Neural progenitor cell (in vitro differentiated cells): ENCODE results near the gene ZNF575. TPM values are rescaled to one million over a fixed set of nuclear protein-coding genes. Genes with fewer than 3 reads are reported as not detected.

ENCODE experiments used
- DNase-seq: peaks from one replicate; pipeline ENCODE4 v3.0.0-alpha.2; 2016; ENCODE audit warnings: low spot score
- H2AFZ ChIP-seq: fragments of 200-600 bp; sonication (generic); replicated peaks from 2 replicates; pipeline ENCODE4 v1.6.1; 2016; ENCODE audit warnings: antibody characterized with exemption
- H3F3A ChIP-seq: fragments of 200-600 bp; sonication (generic); 2 replicates; pipeline ENCODE4 v1.6.1; 2016; ENCODE audit warnings: antibody characterized with exemption, low read depth
- H3K27ac ChIP-seq: fragments of 200-600 bp; sonication (generic); 2 replicates; pipeline ENCODE4 v1.5.1; 2016; ENCODE audit warnings: mild to moderate bottlenecking
- H3K27me3 ChIP-seq: fragments of 200-600 bp; sonication (generic); 2 replicates; pipeline ENCODE4 v1.6.1; 2016; ENCODE audit warnings: mild to moderate bottlenecking, moderate library complexity
- H3K36me3 ChIP-seq: fragments of 200-600 bp; sonication (generic); 2 replicates; pipeline ENCODE4 v1.5.1; 2016
- H3K4me1 ChIP-seq: fragments of 200-600 bp; sonication (generic); 2 replicates; pipeline ENCODE4 v1.6.1; 2016; ENCODE audit warnings: mixed run types
- H3K4me2 ChIP-seq: fragments of 200-600 bp; sonication (generic); 2 replicates; pipeline ENCODE4 v1.6.1; 2016
- H3K4me3 ChIP-seq: fragments of 200-600 bp; sonication (generic); 2 replicates; pipeline ENCODE4 v1.5.1; 2016
- H3K79me2 ChIP-seq: fragments of 200-600 bp; sonication (generic); 2 replicates; pipeline ENCODE4 v1.6.1; 2016; ENCODE audit warnings: low read depth
- H3K9ac ChIP-seq: fragments of 200-600 bp; sonication (generic); 2 replicates; pipeline ENCODE4 v1.6.1; 2016
- H3K9me3 ChIP-seq: fragments of 200-600 bp; sonication (generic); 2 replicates; pipeline ENCODE4 v1.5.1; 2016; ENCODE audit warnings: low read depth
- H4K20me1 ChIP-seq: fragments of 200-600 bp; sonication (generic); 2 replicates; pipeline ENCODE4 v1.6.1; 2016; ENCODE audit warnings: low read depth
- H3K27ac Mint-ChIP-seq: 3 replicates; pipeline ENCODE4 v1.8.0; 2021; ENCODE audit warnings: mixed read lengths
- H3K27me3 Mint-ChIP-seq: 2 replicates; pipeline ENCODE4 v1.8.0; 2022; ENCODE audit warnings: low read depth, mild to moderate bottlenecking, inconsistent platforms, moderate library complexity, mixed read lengths; ENCODE audit not compliant: insufficient read depth
- H3K36me3 Mint-ChIP-seq: 3 replicates; pipeline ENCODE4 v1.8.0; 2021; ENCODE audit warnings: mixed read lengths
- H3K4me1 Mint-ChIP-seq: 3 replicates; pipeline ENCODE4 v1.8.0; 2021; ENCODE audit warnings: mixed read lengths
- H3K4me3 Mint-ChIP-seq: 3 replicates; pipeline ENCODE4 v1.8.0; 2021; ENCODE audit warnings: mild to moderate bottlenecking, moderate library complexity, mixed read lengths
- H3K9me3 Mint-ChIP-seq: 3 replicates; pipeline ENCODE4 v1.8.0; 2020; ENCODE audit warnings: mixed read lengths
- EZH2 ChIP-seq: fragments of 200-600 bp; sonication (generic); IDR thresholded peaks from 2 replicates; pipeline ENCODE4 v1.6.1; 2017; ENCODE audit warnings: antibody characterized with exemption, mild to moderate bottlenecking, moderate library complexity
- EZH2phosphoT487 ChIP-seq: fragments of 200-600 bp; sonication (generic); IDR thresholded peaks from 2 replicates; pipeline ENCODE4 v1.6.1; 2017; ENCODE audit warnings: antibody characterized with exemption
- total RNA-seq: library from RNA; depleted of rRNA; stranded (reverse); fragments of >200 nt; gene quantifications from 2 replicates; pipeline ENCODE4 v1.2.3, GENCODE V29; 2015; ENCODE audit warnings: low replicate concordance
- TF ChIP-seq, protein P1 (sequence below): fragments of 200-600 bp; sonication (generic); IDR thresholded peaks from 2 replicates; pipeline ENCODE4 v1.5.1; 2017; ENCODE audit warnings: antibody characterized with exemption, mild to moderate bottlenecking

ZNF575 gene
- total RNA-seq, 1 donor from 2014 or later = not detected

DNA sequence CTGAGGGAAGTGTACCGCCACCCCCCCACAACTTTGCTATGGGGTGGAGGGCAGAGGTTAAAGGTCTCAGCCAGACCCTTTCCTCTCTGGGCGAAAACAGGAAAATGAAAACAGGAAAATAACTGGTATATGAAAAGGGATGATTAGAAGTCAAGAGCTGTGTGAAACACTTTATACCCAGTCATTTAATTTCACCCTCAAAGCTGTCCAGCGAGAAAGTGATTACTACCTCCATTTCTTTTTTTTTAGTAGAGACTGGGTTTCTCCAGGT, 27.9 kb upstream of the ZNF575 start:
- peaks cover 5% of the 10 kb centered on the region for H3K4me1 ChIP-seq
- no peaks in the 10 kb centered on the region for H3K9me3 Mint-ChIP-seq
- no peak overlapping the region for H3K9ac ChIP-seq
- H3K27ac ChIP-seq = no peak overlapping the region
- peak overlapping the region; percentile 72 for H3K4me3 ChIP-seq
- no peaks in the 10 kb centered on the region for H3K9me3 ChIP-seq
- peak overlapping the region; percentile 95 for H2AFZ ChIP-seq
- H3K4me2 ChIP-seq = peak overlapping the region; percentile 98
- no peaks in the 10 kb centered on the region for H4K20me1 ChIP-seq
- H3K27ac Mint-ChIP-seq = no peak overlapping the region
- DNase-seq = no peak
- peaks cover 10% of the 10 kb centered on the region for H3K27me3 Mint-ChIP-seq
- H3K36me3 Mint-ChIP-seq = peaks cover 10% of the 10 kb centered on the region
- H3K4me1 Mint-ChIP-seq = peaks cover 17% of the 10 kb centered on the region
- H3F3A ChIP-seq = peaks cover 22% of the 10 kb centered on the region
- H3K27me3 ChIP-seq = peaks cover 12% of the 10 kb centered on the region
- H3K4me3 Mint-ChIP-seq = peak overlapping the region; percentile 77
- TF ChIP-seq, protein P1, sequence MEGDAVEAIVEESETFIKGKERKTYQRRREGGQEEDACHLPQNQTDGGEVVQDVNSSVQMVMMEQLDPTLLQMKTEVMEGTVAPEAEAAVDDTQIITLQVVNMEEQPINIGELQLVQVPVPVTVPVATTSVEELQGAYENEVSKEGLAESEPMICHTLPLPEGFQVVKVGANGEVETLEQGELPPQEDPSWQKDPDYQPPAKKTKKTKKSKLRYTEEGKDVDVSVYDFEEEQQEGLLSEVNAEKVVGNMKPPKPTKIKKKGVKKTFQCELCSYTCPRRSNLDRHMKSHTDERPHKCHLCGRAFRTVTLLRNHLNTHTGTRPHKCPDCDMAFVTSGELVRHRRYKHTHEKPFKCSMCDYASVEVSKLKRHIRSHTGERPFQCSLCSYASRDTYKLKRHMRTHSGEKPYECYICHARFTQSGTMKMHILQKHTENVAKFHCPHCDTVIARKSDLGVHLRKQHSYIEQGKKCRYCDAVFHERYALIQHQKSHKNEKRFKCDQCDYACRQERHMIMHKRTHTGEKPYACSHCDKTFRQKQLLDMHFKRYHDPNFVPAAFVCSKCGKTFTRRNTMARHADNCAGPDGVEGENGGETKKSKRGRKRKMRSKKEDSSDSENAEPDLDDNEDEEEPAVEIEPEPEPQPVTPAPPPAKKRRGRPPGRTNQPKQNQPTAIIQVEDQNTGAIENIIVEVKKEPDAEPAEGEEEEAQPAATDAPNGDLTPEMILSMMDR = no peak
- TF ChIP-seq EZH2phosphoT487 (no peak), EZH2 (no peak)
- H3K79me2 ChIP-seq = no peaks in the 10 kb centered on the region
- no peaks in the 10 kb centered on the region for H3K36me3 ChIP-seq

DNA sequence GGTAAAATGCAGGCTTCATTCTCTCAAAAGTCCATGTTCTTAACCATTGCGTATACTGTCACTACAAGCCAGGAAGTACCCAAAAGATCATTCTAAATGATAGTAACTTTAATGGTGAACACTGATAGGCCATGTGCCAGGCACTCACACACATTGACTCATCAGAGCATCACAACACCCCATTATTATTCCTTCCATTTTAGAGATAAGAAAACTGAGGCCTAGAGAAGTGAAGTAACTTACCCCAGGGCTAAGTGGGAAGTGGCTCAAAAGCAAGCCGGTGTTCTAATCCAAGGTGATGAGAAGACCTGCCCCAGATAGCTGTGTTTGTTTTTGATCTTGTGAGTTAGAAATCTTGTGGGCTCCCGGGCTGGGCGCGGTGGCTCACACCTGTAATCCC, 27.0 kb upstream of the ZNF575 start:
- Histone ChIP-seq H3K27ac (no peak overlapping the region), H3K27me3 (peaks cover 12% of the 10 kb centered on the region), H3K9ac (no peak overlapping the region), H3K4me2 (no peak overlapping the region), H3K36me3 (no peaks in the 10 kb centered on the region), H3K4me3 (no peak overlapping the region), H2AFZ (no peak overlapping the region), H3F3A (peaks cover 22% of the 10 kb centered on the region), H4K20me1 (no peaks in the 10 kb centered on the region), H3K4me1 (peaks cover 5% of the 10 kb centered on the region), H3K79me2 (no peaks in the 10 kb centered on the region), H3K9me3 (no peaks in the 10 kb centered on the region)
- Mint-ChIP-seq H3K4me1 (peaks cover 17% of the 10 kb centered on the region), H3K9me3 (no peaks in the 10 kb centered on the region), H3K27me3 (peaks cover 10% of the 10 kb centered on the region), H3K36me3 (peaks cover 13% of the 10 kb centered on the region), H3K27ac (no peak overlapping the region), H3K4me3 (peak overlapping the region; percentile 53)
- DNase-seq = no peak
- TF ChIP-seq EZH2phosphoT487 (no peak), EZH2 (no peak)
- TF ChIP-seq, protein P1 = no peak

DNA sequence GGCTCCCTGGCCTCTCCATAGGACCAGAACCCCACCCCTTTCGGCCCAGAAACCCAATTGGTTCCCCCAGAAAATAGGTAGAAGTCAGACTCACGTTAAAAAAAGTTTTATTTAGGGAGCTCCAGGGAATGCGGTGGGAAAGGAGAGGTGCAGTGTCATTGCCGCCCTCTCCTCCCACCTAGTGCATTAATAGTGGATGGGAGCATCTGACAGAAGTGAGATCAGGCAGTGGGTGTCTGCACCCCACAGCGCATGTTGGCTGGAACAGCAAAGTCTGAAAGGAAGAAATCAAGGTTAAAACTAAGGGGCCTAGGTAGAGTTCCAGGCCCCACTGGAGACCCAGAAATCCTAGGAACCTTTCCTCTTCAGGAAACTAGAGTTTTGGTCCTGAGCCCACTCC, 26.4 kb upstream of the ZNF575 start:
- H3K4me1 ChIP-seq = peaks cover 5% of the 10 kb centered on the region
- peaks cover 9% of the 10 kb centered on the region for H3K27me3 Mint-ChIP-seq
- peaks cover 17% of the 10 kb centered on the region for H3K36me3 Mint-ChIP-seq
- no peaks in the 10 kb centered on the region for H3K9me3 ChIP-seq
- H3K27ac ChIP-seq = no peak overlapping the region
- H3K4me3 ChIP-seq = no peak overlapping the region
- no peak overlapping the region for H3K4me3 Mint-ChIP-seq
- no peak overlapping the region for H3K4me2 ChIP-seq
- peaks cover 17% of the 10 kb centered on the region for H3K4me1 Mint-ChIP-seq
- H4K20me1 ChIP-seq = no peaks in the 10 kb centered on the region
- H3K27me3 ChIP-seq = peaks cover 12% of the 10 kb centered on the region
- no peak overlapping the region for H3K9ac ChIP-seq
- H3K27ac Mint-ChIP-seq = no peak overlapping the region
- H3F3A ChIP-seq = peaks cover 22% of the 10 kb centered on the region
- no peaks in the 10 kb centered on the region for H3K79me2 ChIP-seq
- DNase-seq = no peak
- H3K36me3 ChIP-seq = no peaks in the 10 kb centered on the region
- H2AFZ ChIP-seq = no peak overlapping the region
- TF ChIP-seq EZH2phosphoT487 (no peak), EZH2 (no peak)
- TF ChIP-seq, protein P1 = no peak
- H3K9me3 Mint-ChIP-seq = no peaks in the 10 kb centered on the region

DNA sequence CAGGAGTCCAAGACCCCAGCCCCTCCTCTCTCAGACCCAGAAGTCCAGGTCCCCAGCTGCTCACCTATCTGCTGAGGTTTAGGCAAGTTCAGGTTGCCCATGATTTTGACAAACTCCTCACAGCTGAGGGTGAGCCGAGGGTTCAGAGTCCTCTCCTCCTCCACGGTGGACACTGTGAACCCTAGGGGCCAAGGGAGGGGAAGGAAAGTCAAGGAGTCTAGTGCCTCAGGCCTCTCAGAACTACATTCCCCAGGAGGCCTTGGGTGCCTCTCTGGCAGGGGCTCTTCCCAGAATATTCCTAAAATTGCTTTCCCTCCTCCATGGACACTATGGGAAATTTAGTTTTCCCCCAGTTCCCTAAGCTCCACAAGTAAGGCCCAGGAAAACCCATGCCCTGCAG, 25.1 kb upstream of the ZNF575 start:
- Histone ChIP-seq H3K9me3 (no peaks in the 10 kb centered on the region), H3K4me3 (no peak overlapping the region), H3K36me3 (no peaks in the 10 kb centered on the region), H3K79me2 (no peaks in the 10 kb centered on the region), H3K27me3 (peaks cover 9% of the 10 kb centered on the region), H3K27ac (no peak overlapping the region), H3K9ac (no peak overlapping the region), H4K20me1 (no peaks in the 10 kb centered on the region), H3K4me1 (peaks cover 5% of the 10 kb centered on the region), H2AFZ (no peak overlapping the region), H3K4me2 (no peak overlapping the region), H3F3A (peaks cover 19% of the 10 kb centered on the region)
- H3K9me3 Mint-ChIP-seq = no peaks in the 10 kb centered on the region
- H3K4me1 Mint-ChIP-seq = peaks cover 11% of the 10 kb centered on the region
- H3K27ac Mint-ChIP-seq = peak overlapping the region; percentile 63
- H3K27me3 Mint-ChIP-seq = peaks cover 8% of the 10 kb centered on the region
- TF ChIP-seq, protein P1 = no peak
- TF ChIP-seq EZH2phosphoT487 (no peak), EZH2 (no peak)
- no peak overlapping the region for H3K4me3 Mint-ChIP-seq
- DNase-seq = no peak
- peaks cover 26% of the 10 kb centered on the region for H3K36me3 Mint-ChIP-seq
